Lower leg skin (tissue), 4 donors: ENCODE results near the gene SPRYD7. TPM values are rescaled to one million over a fixed set of nuclear protein-coding genes. Genes with fewer than 3 reads are reported as not detected.

ENCODE experiments used
- DNase-seq, 2 donors: peaks; one replicate each; pipeline ENCODE4 v3.0.0-alpha.2; 2019; ENCODE audit warnings: low spot score in 2 of 2
- H3K4me3 ChIP-seq: fragments of 200-600 bp; sonication (generic); 2 replicates; pipeline ENCODE4 v1.5.1; 2017; ENCODE audit warnings: mild to moderate bottlenecking, low read depth; ENCODE audit not compliant: poor library complexity, severe bottlenecking
- CTCF ChIP-seq, 3 donors: fragments of 450-650 bp; IDR thresholded peaks; one replicate each; pipeline ENCODE4 v1.5.1; 2016; ENCODE audit warnings: antibody characterized with exemption in 3 of 3, mild to moderate bottlenecking in 3 of 3, moderate library complexity in 2 of 3
- POLR2A ChIP-seq, 2 donors: fragments of 450-650 bp; IDR thresholded peaks; one replicate each; pipeline ENCODE4 v1.6.1; 2016 to 2017; ENCODE audit warnings: antibody characterized with exemption in 2 of 2, mild to moderate bottlenecking in 1 of 2, moderate library complexity in 1 of 2
- intact Hi-C: fragments of 100-400 bp; cut with DNase I; formaldehyde crosslinking; loops from one replicate; pipeline ENCODE4 v1.15.0; 2023; ENCODE audit warnings: low total_unique reads
- total RNA-seq, 4 donors: library from RNA; depleted of rRNA; stranded (reverse); fragments of >200 nt; gene quantifications; one replicate each; pipeline ENCODE4 v1.1.0, GENCODE V29; 2016

SPRYD7 gene
- total RNA-seq, 4 donors from 2014 or later = 6.4 to 9.3 (median 8.1) TPM

GRCh38 chr13:49864509-49864908 lies 71.6 kb downstream of the SPRYD7 start:
- H3K4me3 ChIP-seq = no peak overlapping the region
- intact Hi-C loops = no loop called here
- TF ChIP-seq CTCF (IDR thresholded peaks at IDR 0.05) (no peak), POLR2A (IDR thresholded peaks at IDR 0.05) (no peak)

More at GRCh38 chr13:49864509-49864908, 71.6 kb downstream of the SPRYD7 start:
- no peak for DNase-seq

Other genes starting within 250 kb of the SPRYD7 start
- gene EBPL, start 244.9 kb downstream of the SPRYD7 start, total RNA-seq = 100 to 1,000 TPM in 2 of 4 donors, 10 to 100 TPM in 2; 76.4 to 125 (median 99.4) TPM
- gene KPNA3, start 143.7 kb downstream of the SPRYD7 start, total RNA-seq = 10 to 100 TPM; 17.7 to 25.0 (median 24.8) TPM
- gene TRIM13, start 60.7 kb upstream of the SPRYD7 start, total RNA-seq = 10 to 100 TPM; 19.4 to 39.2 (median 27.5) TPM
- gene KCNRG, start 79.1 kb upstream of the SPRYD7 start, total RNA-seq = 1 to 10 TPM in 1 of 4 donors, under 1 TPM in 1, not detected in 2; 0.78 to 5.1 TPM